ENCODE data around the gene RPP25L. TPM values are rescaled to one million over a fixed set of nuclear protein-coding genes. Genes with fewer than 3 reads are reported as not detected.

RPP25L gene
- total RNA-seq, 1 experiment from 2014 or later = 42.8 TPM

DNA sequence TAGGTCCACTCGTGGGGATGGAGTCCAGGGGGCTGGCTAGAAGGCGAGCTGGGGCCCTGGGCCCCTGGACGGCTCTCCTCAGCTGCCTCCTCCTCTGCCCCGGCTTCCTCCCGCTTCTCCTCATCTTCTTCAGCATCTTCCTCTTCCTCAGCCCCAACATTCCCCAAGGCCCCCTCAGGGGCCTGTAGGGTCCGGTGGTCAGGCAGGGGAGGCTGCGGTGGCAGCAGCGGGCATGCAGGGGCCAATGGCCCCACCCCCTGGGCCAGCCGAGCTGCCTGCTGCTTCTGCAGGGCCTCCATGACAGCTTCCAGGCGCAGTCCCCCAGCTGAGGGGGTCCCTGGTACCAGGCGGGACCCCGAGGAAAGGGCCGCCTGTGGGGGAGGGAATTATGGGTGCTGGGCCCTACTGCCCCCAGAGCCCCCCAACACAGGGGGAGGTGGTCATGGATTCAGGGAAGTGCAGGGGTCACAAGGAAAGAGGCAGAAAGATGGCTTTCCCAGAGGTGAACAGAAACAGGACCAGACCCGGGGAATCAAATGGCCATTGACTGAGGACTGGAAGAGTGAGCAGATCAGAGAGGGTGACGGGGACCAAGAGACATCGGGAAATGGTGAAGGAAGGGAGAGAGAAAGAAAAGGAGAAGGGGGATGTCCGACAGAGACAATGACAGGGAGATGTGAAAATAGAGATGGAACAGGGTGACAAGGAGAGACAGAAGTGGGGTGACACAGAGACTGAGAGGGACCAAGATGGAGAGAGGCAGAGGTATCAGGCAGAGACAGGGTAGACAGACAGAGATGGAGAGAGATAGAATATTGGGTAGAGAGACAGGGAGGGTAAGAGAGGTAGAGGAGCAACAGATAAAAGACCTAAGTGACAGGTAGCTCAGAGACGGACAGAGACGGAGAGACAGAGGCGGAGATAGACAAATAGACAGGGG is 16.1 kb upstream of the RPP25L start:
- ChIA-PET POLR2A (interaction anchor here (3.9 kb wide), 1 partner anchor 7 kb away, joined by 19 read pairs; the partner anchor contains the start of gene DCTN3), CTCF (interaction anchor here (0.5 to 1.5 kb wide), 2 partner anchors 74 to 75 kb away, joined by 3 to 4 read pairs; no protein-coding TSS in a partner anchor)
- H3K9me3 Mint-ChIP-seq (ENCODE audit: unreplicated experiment) = no peaks in the 10 kb centered on the region
- peak overlapping the region; percentile 66 for H3K4me3 Mint-ChIP-seq (ENCODE audit: unreplicated experiment)
- H3K27ac Mint-ChIP-seq (ENCODE audit: low read depth, unreplicated experiment) = peak overlapping the region; percentile 2
- no peak for DNase-seq (ENCODE audit: unreplicated experiment)
- no TSS peak for BruUV-seq (replicated peaks)
- H3K27me3 Mint-ChIP-seq (ENCODE audit: insufficient read depth, unreplicated experiment) = peaks cover 56% of the 10 kb centered on the region
- intact Hi-C loops (cut with micrococcal nuclease) = no loop called here
- peaks cover 19% of the 10 kb centered on the region for H3K4me1 Mint-ChIP-seq (ENCODE audit: insufficient read depth, unreplicated experiment)
- TF ChIP-seq, protein P1, sequence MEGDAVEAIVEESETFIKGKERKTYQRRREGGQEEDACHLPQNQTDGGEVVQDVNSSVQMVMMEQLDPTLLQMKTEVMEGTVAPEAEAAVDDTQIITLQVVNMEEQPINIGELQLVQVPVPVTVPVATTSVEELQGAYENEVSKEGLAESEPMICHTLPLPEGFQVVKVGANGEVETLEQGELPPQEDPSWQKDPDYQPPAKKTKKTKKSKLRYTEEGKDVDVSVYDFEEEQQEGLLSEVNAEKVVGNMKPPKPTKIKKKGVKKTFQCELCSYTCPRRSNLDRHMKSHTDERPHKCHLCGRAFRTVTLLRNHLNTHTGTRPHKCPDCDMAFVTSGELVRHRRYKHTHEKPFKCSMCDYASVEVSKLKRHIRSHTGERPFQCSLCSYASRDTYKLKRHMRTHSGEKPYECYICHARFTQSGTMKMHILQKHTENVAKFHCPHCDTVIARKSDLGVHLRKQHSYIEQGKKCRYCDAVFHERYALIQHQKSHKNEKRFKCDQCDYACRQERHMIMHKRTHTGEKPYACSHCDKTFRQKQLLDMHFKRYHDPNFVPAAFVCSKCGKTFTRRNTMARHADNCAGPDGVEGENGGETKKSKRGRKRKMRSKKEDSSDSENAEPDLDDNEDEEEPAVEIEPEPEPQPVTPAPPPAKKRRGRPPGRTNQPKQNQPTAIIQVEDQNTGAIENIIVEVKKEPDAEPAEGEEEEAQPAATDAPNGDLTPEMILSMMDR (IDR thresholded peaks at IDR 0.05; ENCODE audit: unreplicated experiment) = no peak
- no peaks in the 10 kb centered on the region for H3K36me3 Mint-ChIP-seq (ENCODE audit: insufficient read depth, unreplicated experiment)

DNA sequence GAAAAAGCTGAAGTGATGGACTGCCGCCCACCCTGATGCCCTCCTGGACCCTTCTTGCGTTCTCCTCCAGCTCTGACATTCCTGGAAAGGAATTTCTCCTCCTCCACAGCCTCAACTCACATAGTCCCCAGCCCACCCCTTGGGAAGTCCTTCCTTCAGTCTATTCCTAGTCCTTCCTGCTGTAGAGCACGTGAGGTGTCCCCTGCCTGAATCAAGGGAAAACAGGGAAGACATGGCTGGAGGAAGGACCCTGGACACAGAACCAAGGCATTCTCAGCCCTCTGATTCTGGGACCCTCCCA is 13.2 kb upstream of the RPP25L start:
- Mint-ChIP-seq H3K27ac (ENCODE audit: low read depth, unreplicated experiment) (no peak overlapping the region), H3K27me3 (ENCODE audit: insufficient read depth, unreplicated experiment) (peaks cover 47% of the 10 kb centered on the region), H3K4me3 (ENCODE audit: unreplicated experiment) (no peak overlapping the region), H3K4me1 (ENCODE audit: insufficient read depth, unreplicated experiment) (peaks cover 10% of the 10 kb centered on the region), H3K9me3 (ENCODE audit: unreplicated experiment) (no peaks in the 10 kb centered on the region), H3K36me3 (ENCODE audit: insufficient read depth, unreplicated experiment) (no peaks in the 10 kb centered on the region)
- BruUV-seq (replicated peaks) = no TSS peak
- ChIA-PET POLR2A (interaction anchor here (2.0 kb wide), 1 partner anchor 13 kb away, joined by 4 read pairs; no protein-coding TSS in a partner anchor), CTCF (interaction anchor here (0.9 to 4.7 kb wide), 5 partner anchors 9 to 33 kb away, joined by 3 to 36 read pairs (median 4); no protein-coding TSS in a partner anchor)
- TF ChIP-seq, protein P1 (IDR thresholded peaks at IDR 0.05; ENCODE audit: unreplicated experiment) = no peak
- no peak for DNase-seq (ENCODE audit: unreplicated experiment)
- intact Hi-C loops (cut with micrococcal nuclease) = no loop called here

DNA sequence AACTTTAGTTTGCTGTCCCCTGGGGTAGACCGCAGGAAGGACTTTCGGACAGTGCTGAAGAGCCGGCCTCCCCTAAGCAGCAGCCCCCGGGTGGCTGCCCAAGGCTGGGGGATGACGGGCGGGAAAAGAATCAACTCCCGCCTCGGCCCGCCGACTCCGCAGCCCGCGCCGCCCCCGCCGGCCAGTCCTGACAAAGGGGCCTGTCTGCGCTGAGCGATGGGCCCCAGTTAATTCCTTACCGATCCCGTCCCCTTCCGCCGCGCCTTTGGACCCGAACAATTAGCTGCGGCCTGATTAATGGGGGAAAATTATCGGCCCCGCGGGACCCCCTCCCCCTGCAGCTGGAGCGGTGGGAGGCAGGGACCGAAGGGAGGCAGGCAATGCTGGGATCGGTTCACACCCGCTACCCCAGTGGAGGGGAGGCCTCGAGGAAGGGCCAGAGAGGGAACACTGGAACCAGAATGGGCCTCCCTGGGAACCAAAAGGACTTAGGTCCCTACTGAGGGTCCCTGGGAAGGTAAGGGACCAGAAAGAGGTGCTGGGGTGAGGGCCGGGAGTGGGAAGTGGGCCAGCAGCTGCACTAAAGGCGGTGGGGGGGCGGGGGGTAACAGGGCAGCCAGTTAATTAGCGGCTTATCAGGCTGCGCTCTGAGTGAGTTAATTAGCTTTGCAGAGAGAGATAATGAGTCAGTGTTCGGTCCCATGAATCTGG is 12.7 kb upstream of the RPP25L start:
- BruUV-seq (replicated peaks) = no TSS peak
- Mint-ChIP-seq H3K9me3 (ENCODE audit: unreplicated experiment) (no peaks in the 10 kb centered on the region), H3K27me3 (ENCODE audit: insufficient read depth, unreplicated experiment) (peaks cover 42% of the 10 kb centered on the region), H3K4me3 (ENCODE audit: unreplicated experiment) (no peak overlapping the region), H3K27ac (ENCODE audit: low read depth, unreplicated experiment) (no peak overlapping the region), H3K4me1 (ENCODE audit: insufficient read depth, unreplicated experiment) (peaks cover 14% of the 10 kb centered on the region), H3K36me3 (ENCODE audit: insufficient read depth, unreplicated experiment) (no peaks in the 10 kb centered on the region)
- DNase-seq (ENCODE audit: unreplicated experiment) = no peak
- intact Hi-C loops (cut with micrococcal nuclease) = no loop called here
- CTCF ChIA-PET = interaction anchor here (0.9 to 4.7 kb wide), 3 partner anchors 9 to 11 kb away, joined by 4 to 36 read pairs (median 4); no protein-coding TSS in a partner anchor
- TF ChIP-seq, protein P1 (IDR thresholded peaks at IDR 0.05; ENCODE audit: unreplicated experiment) = no peak
- POLR2A ChIA-PET = interaction anchor here (2.0 kb wide), 1 partner anchor 12 kb away, joined by 4 read pairs; no protein-coding TSS in a partner anchor
